K562 (cell line): ENCODE results near the gene MAPK8IP1. TPM values are rescaled to one million over a fixed set of nuclear protein-coding genes. Genes with fewer than 3 reads are reported as not detected.

ENCODE experiments used
- CCNT2 ChIP-seq: IDR thresholded peaks from 2 replicates; pipeline ENCODE4 v1.6.1; 2011; ENCODE audit warnings: borderline replicate concordance, low read depth, mild to moderate bottlenecking, moderate library complexity, mixed read lengths, low read length; ENCODE audit not compliant: insufficient read length; ENCODE audit errors: extremely low read depth
- CEBPB ChIP-seq: fragments of 450-650 bp; IDR thresholded peaks from 2 replicates; pipeline ENCODE4 v1.6.1; 2016; ENCODE audit warnings: missing genetic modification characterization, missing compliant biosample characterization
- CTCF ChIP-seq, 3 experiments: IDR thresholded peaks in 2 of 3; conservative IDR thresholded peaks in 1 of 3; 2 replicates each; pipeline ENCODE4 v1.5.1; 2011 to 2012; ENCODE audit warnings: low read length in 3 of 3, mild to moderate bottlenecking in 3 of 3, control low read depth in 2 of 3, improper control_type of control experiment in 1 of 3, inconsistent platforms in 1 of 3, low read depth in 1 of 3, mixed read lengths in 1 of 3, moderate library complexity in 1 of 3; ENCODE audit not compliant: insufficient read depth in 2 of 3
- CXXC5 ChIP-seq: fragments of 250-450 bp; sonication (Bioruptor Pico); IDR thresholded peaks from 2 replicates; pipeline ENCODE4 v1.8.0; 2022; ENCODE audit warnings: inconsistent platforms, mild to moderate bottlenecking, moderate library complexity
- ETS2 ChIP-seq: IDR thresholded peaks from 2 replicates; pipeline ENCODE4 v1.6.1; 2016; ENCODE audit warnings: borderline replicate concordance, missing genetic modification characterization, mild to moderate bottlenecking, moderate library complexity, missing compliant biosample characterization; ENCODE audit not compliant: poor library complexity, severe bottlenecking
- NELFE ChIP-seq: IDR thresholded peaks from 2 replicates; pipeline ENCODE4 v1.6.1; 2011; ENCODE audit warnings: mild to moderate bottlenecking; ENCODE audit not compliant: insufficient read depth, insufficient read length
- POLR2AphosphoS5 ChIP-seq: IDR thresholded peaks from 2 replicates; pipeline ENCODE4 v1.6.1; 2011; ENCODE audit warnings: mild to moderate bottlenecking, low read depth, low read length, moderate library complexity; ENCODE audit not compliant: control insufficient read depth, insufficient read depth
- RBFOX2 ChIP-seq: fragments of 200-400 bp; formaldehyde crosslinking; IDR thresholded peaks from 2 replicates; pipeline ENCODE4 v1.6.1; 2017; ENCODE audit warnings: low read depth, mild to moderate bottlenecking, low read length, moderate library complexity
- RBM39 ChIP-seq: fragments of 200-400 bp; formaldehyde crosslinking; optimal IDR thresholded peaks from 2 replicates; pipeline ENCODE3; 2018; ENCODE audit warnings: low read depth, low read length
- SIN3B ChIP-seq: fragments of 450-650 bp; IDR thresholded peaks from 2 replicates; pipeline ENCODE4 v1.6.1; 2017; ENCODE audit warnings: low read depth, mild to moderate bottlenecking, moderate library complexity
- TEAD2 ChIP-seq: fragments of 450-650 bp; IDR thresholded peaks from 2 replicates; pipeline ENCODE4 v1.6.1; 2016; ENCODE audit warnings: missing genetic modification characterization, control low read depth, missing compliant biosample characterization
- TEAD4 ChIP-seq, 2 experiments: sonication (generic) in 1 of 2; formaldehyde crosslinking in 1 of 2; IDR thresholded peaks; 2 replicates each; pipeline versions ENCODE4 v1.6.1 to v1.8.0; 2012 to 2022; ENCODE audit warnings: borderline replicate concordance in 1 of 2, inconsistent platforms in 1 of 2, low read length in 1 of 2, mild to moderate bottlenecking in 1 of 2, missing genetic modification reagents in 1 of 2
- U2AF2 ChIP-seq: fragments of 200-400 bp; formaldehyde crosslinking; optimal IDR thresholded peaks from 2 replicates; pipeline ENCODE3; 2017; ENCODE audit warnings: low read depth, mild to moderate bottlenecking, low read length
- ZBED1 ChIP-seq: IDR thresholded peaks from 2 replicates; pipeline ENCODE4 v1.6.1; 2014
- ZBTB1 ChIP-seq: sonication (generic); formaldehyde crosslinking; IDR thresholded peaks from 2 replicates; pipeline ENCODE4 v1.8.1; 2023; ENCODE audit warnings: missing genetic modification reagents, low read depth, mild to moderate bottlenecking, borderline replicate concordance
- ZNF444 ChIP-seq: fragments of 250-450 bp; sonication (Bioruptor Pico); IDR thresholded peaks from 2 replicates; pipeline ENCODE4 v1.4.0; 2020; ENCODE audit warnings: mild to moderate bottlenecking, moderate library complexity
- polyA plus RNA-seq, 8 experiments: library from polyadenylated mRNA; depleted of rRNA in 4 of 8; stranded (reverse) in 5 of 8; unstranded in 3 of 8; fragments of >200 nt; fragmentation: Nextera tagmentation in 2 of 8; fragmentation: Illumina TruSeq in 1 of 8; extraction: Ambion mirVana in 2 of 8; extraction: Trizol in 1 of 8; gene quantifications; 2 replicates each; pipeline versions ENCODE4 v1.2.1 to v1.2.3, GENCODE V29; 2011 to 2014; ENCODE audit warnings: inconsistent platforms in 1 of 8, missing spikeins in 1 of 8
- total RNA-seq, 7 experiments: library from RNA; depleted of rRNA in 6 of 7; stranded (reverse); fragments of >200 nt in 6 of 7; fragmentation: Illumina TruSeq in 2 of 7; extraction: Trizol in 2 of 7; gene quantifications; 2 replicates each; pipeline versions ENCODE4 v1.2.1 to v1.2.3, GENCODE V29; 2011 to 2021; ENCODE audit warnings: low replicate concordance in 1 of 7
- TF ChIP-seq, protein P1 (sequence below): fragments of 450-650 bp; IDR thresholded peaks from 2 replicates; pipeline ENCODE4 v1.6.1; 2016
- TF ChIP-seq, protein P2 (sequence below): fragments of 450-650 bp; IDR thresholded peaks from 2 replicates; pipeline ENCODE4 v1.6.1; 2017; ENCODE audit warnings: antibody characterized with exemption, mild to moderate bottlenecking
- TF ChIP-seq, protein P3 (sequence below): fragments of 250-450 bp; sonication (Bioruptor Pico); IDR thresholded peaks from 2 replicates; pipeline ENCODE4 v1.4.0; 2020; ENCODE audit warnings: mild to moderate bottlenecking

Gene MAPK8IP1
- total and polyA plus RNA-seq, 9 of the 15 experiments (the other 6 are each of a cell fraction or from before 2014, with no cell fraction given) = 0.13 to 6.9 (median 2.5) TPM

GRCh38 chr11:45922425-45923082, 37.1 kb downstream of the MAPK8IP1 start, which contains the start of gene LARGE2 (continued):
- no peak for TF ChIP-seq POLR2AphosphoS5
- TF ChIP-seq CCNT2 = no peak
- TF ChIP-seq ZBED1 = no peak
- TF ChIP-seq CXXC5 (CRISPR knock-in tag) = peak; percentile 67
- TF ChIP-seq, protein P1, sequence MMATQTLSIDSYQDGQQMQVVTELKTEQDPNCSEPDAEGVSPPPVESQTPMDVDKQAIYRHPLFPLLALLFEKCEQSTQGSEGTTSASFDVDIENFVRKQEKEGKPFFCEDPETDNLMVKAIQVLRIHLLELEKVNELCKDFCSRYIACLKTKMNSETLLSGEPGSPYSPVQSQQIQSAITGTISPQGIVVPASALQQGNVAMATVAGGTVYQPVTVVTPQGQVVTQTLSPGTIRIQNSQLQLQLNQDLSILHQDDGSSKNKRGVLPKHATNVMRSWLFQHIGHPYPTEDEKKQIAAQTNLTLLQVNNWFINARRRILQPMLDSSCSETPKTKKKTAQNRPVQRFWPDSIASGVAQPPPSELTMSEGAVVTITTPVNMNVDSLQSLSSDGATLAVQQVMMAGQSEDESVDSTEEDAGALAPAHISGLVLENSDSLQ = no peak
- TF ChIP-seq, protein P2, sequence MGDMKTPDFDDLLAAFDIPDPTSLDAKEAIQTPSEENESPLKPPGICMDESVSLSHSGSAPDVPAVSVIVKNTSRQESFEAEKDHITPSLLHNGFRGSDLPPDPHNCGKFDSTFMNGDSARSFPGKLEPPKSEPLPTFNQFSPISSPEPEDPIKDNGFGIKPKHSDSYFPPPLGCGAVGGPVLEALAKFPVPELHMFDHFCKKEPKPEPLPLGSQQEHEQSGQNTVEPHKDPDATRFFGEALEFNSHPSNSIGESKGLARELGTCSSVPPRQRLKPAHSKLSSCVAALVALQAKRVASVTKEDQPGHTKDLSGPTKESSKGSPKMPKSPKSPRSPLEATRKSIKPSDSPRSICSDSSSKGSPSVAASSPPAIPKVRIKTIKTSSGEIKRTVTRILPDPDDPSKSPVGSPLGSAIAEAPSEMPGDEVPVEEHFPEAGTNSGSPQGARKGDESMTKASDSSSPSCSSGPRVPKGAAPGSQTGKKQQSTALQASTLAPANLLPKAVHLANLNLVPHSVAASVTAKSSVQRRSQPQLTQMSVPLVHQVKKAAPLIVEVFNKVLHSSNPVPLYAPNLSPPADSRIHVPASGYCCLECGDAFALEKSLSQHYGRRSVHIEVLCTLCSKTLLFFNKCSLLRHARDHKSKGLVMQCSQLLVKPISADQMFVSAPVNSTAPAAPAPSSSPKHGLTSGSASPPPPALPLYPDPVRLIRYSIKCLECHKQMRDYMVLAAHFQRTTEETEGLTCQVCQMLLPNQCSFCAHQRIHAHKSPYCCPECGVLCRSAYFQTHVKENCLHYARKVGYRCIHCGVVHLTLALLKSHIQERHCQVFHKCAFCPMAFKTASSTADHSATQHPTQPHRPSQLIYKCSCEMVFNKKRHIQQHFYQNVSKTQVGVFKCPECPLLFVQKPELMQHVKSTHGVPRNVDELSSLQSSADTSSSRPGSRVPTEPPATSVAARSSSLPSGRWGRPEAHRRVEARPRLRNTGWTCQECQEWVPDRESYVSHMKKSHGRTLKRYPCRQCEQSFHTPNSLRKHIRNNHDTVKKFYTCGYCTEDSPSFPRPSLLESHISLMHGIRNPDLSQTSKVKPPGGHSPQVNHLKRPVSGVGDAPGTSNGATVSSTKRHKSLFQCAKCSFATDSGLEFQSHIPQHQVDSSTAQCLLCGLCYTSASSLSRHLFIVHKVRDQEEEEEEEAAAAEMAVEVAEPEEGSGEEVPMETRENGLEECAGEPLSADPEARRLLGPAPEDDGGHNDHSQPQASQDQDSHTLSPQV = no peak
- TF ChIP-seq ETS2 (tag) = no peak
- no peak for TF ChIP-seq ZBTB1
- no peak for TF ChIP-seq U2AF2
- no peak for TF ChIP-seq NELFE
- TF ChIP-seq CEBPB = no peak
- no peak for TF ChIP-seq RBM39
- TF ChIP-seq, protein P3, sequence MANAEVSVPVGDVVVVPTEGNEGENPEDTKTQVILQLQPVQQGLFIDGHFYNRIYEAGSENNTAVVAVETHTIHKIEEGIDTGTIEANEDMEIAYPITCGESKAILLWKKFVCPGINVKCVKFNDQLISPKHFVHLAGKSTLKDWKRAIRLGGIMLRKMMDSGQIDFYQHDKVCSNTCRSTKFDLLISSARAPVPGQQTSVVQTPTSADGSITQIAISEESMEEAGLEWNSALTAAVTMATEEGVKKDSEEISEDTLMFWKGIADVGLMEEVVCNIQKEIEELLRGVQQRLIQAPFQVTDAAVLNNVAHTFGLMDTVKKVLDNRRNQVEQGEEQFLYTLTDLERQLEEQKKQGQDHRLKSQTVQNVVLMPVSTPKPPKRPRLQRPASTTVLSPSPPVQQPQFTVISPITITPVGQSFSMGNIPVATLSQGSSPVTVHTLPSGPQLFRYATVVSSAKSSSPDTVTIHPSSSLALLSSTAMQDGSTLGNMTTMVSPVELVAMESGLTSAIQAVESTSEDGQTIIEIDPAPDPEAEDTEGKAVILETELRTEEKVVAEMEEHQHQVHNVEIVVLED (CRISPR knock-in tag) = no peak
- TF ChIP-seq RBFOX2 = peak; percentile 52
- TF ChIP-seq TEAD2 = no peak
- TF ChIP-seq ZNF444 (CRISPR knock-in tag) = no peak
- 0 out of 6 replicates have a peak, but pooled peaks of 1 of the 3 experiments have one; percentile 13 for TF ChIP-seq CTCF (IDR thresholded peaks at IDR 0.05 in 2 of 3, conservative IDR thresholded peaks at IDR 0.05 in 1 of 3; ENCODE audit: insufficient read depth in 2 of 3, low read depth in 1 of 3, low read length in 3 of 3)
- TF ChIP-seq TEAD4 (IDR thresholded peaks at IDR 0.05; ENCODE audit: low read length) = no peak
- no peak for TF ChIP-seq TEAD4 (CRISPR knock-in tag; IDR thresholded peaks at IDR 0.05; ENCODE audit: borderline replicate concordance)
- peak; percentile 33; the same call in 1 of the 2 replicates for TF ChIP-seq SIN3B
